Pancreas (tissue), 10 donors: Measurements from ENCODE around the gene NKD1. TPM values are rescaled to one million over a fixed set of nuclear protein-coding genes. Genes with fewer than 3 reads are reported as not detected.

ENCODE experiments used
- ATAC-seq, 4 donors: fragments of 200-7000 bp; cut with Tn5 transposase; one replicate each; pipeline versions ENCODE4 v1.8.0 to v1.9.1; 2020; ENCODE audit warnings: mild to moderate bottlenecking in 4 of 4, moderate library complexity in 4 of 4
- DNase-seq, 6 donors: peaks; one replicate each; pipeline ENCODE4 v3.0.0-alpha.2; 2020
- FAIRE-seq: peaks from 2 replicates; lab custom pipeline; 2012; peaks lifted over from hg19 to GRCh38; lab: Jason Lieb, UNC
- H3K27ac ChIP-seq, 4 donors: fragments of 200-600 bp; sonication (generic); 1 replicate in 3 of 4; 2 replicates in 1 of 4; pipeline versions ENCODE4 v1.5.0 to v1.8.0; 2020
- H3K27me3 ChIP-seq, 4 donors: fragments of 200-600 bp; one replicate each; pipeline ENCODE4 v1.8.0; 2021
- H3K36me3 ChIP-seq, 3 donors: fragments of 200-600 bp; sonication (generic) in 1 of 3; one replicate each; pipeline versions ENCODE4 v1.5.0 to v1.8.0; 2020 to 2021
- H3K4me1 ChIP-seq, 3 donors: fragments of 200-600 bp; one replicate each; pipeline ENCODE4 v1.8.0; 2021
- H3K4me3 ChIP-seq, 4 donors: fragments of 200-600 bp; sonication (generic) in 2 of 4; one replicate each; pipeline versions ENCODE4 v1.5.0 to v1.8.0; 2020 to 2021
- H3K9me3 ChIP-seq, 4 donors: fragments of 200-600 bp; one replicate each; pipeline ENCODE4 v1.8.0; 2021
- CTCF ChIP-seq, 4 donors: fragments of 200-600 bp; sonication (generic) in 3 of 4; IDR thresholded peaks; one replicate each; pipeline versions ENCODE4 v1.5.0 to v1.8.0; 2021; ENCODE audit warnings: antibody characterized with exemption in 4 of 4
- WGBS, 2 donors: extraction: QIAGEN DNeasy Blood & Tissue Kit; methylation state at CpG; one replicate each; pipeline ENCODE4 v1.1.7; 2013; 5-methylcytosine and 5-hydroxymethylcytosine counted together
- intact Hi-C, 3 donors: fragments of 100-400 bp; cut with DNase I; formaldehyde crosslinking; loops; one replicate each; pipeline versions ENCODE4 v1.11.1 to v1.14.2; 2022
- polyA plus RNA-seq, 2 donors: library from polyadenylated mRNA; stranded (reverse); fragments of 200-250 nt; gene quantifications; one replicate each; pipeline ENCODE4 v1.2.3, GENCODE V29; 2013
- total RNA-seq, 6 donors: library from RNA; stranded (reverse); fragmentation: NEBNext Ultra II Directional in 4 of 6; extraction: Animal tissue kit (Norgen Biotek cat#: 25700) in 4 of 6; gene quantifications; one replicate each; pipeline versions ENCODE4 v1.2.1 to v1.2.4, GENCODE V29; 2021 to 2023
- donor health status: healthy with polysubstance abuse.
- donor health status: DM: no; HTN: no; CAD: no; lungs with moderate emphysema.
- donor health status: DM: no; HTN: no; CAD: no.
- donor health status: control.
- donor health status: control.
- donor health status: Bipolar disorder and iron deficiency.
- donor health status: DM: yes; HTN: yes; CAD: no.
- donor health status: DM: no; HTN: no; CAD: no.
- donor health status: DM: no; HTN: no; CAD: no.
- donor health status: DM: yes; HTN: yes; CAD: no.

The NKD1 gene
- total and polyA plus RNA-seq, 8 donors, result 0.45 to 5.8 (median 4.4) TPM

- intact Hi-C loops, result no loop called here
- WGBS, 2 donors, result 92 to 96% methylated on average over 10 of the region's 10 CpGs
- Histone ChIP-seq H3K27me3 (no peaks in the 10 kb centered on the region), H3K27ac (no peak overlapping the region), H3K36me3 (no peaks in the 10 kb centered on the region), H3K4me3 (no peak overlapping the region), H3K4me1 (peaks cover 0 to 4% (median 0%) of the 10 kb centered on the region in 3 donors), H3K9me3 (no peaks in the 10 kb centered on the region)
- TF ChIP-seq CTCF (IDR thresholded peaks at IDR 0.05), result no peak
- peak in 1 of 6 donors; percentile 18 for DNase-seq
- no peak for FAIRE-seq
- no peak for ATAC-seq
Observed at GRCh38 chr16:50611995-50612848, 64.0 kb downstream of the NKD1 start.

DNA sequence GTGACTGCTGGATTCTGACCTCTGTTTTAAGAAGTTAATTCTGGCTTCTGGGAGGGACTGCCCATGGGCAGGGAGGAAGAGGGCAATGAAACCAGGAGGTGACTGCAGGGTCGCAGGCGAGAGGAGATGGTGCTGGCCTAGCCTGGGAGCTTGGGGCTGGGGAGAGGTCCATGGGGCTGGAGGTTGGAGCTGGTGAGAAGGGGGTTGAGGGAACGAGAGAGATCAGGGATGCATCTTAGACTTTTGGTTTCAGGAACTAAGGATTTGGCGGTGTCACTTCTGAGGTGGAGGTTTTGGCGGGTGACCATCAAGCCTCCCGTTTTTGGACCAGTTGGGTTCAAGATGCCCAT is 64.6 kb downstream of the NKD1 start:
- peak in 1 of 6 donors; percentile 19 for DNase-seq
- no peak for ATAC-seq
- TF ChIP-seq CTCF (IDR thresholded peaks at IDR 0.05), result no peak
- 92% methylated on average over 6 of the region's 6 CpGs for WGBS, 2 donors
- no peak for FAIRE-seq
- H3K4me1 ChIP-seq, result peaks cover 0 to 4% (median 0%) of the 10 kb centered on the region in 3 donors
- H3K9me3 ChIP-seq, result no peaks in the 10 kb centered on the region
- no peaks in the 10 kb centered on the region for H3K36me3 ChIP-seq
- H3K4me3 ChIP-seq, result no peak overlapping the region
- H3K27me3 ChIP-seq, result no peaks in the 10 kb centered on the region
- H3K27ac ChIP-seq, result no peak overlapping the region
- intact Hi-C loops, result no loop called here

- no peaks in the 10 kb centered on the region for H3K36me3 ChIP-seq
- peak in 1 of 6 donors; percentile 29 for DNase-seq
- peaks cover 0 to 4% (median 0%) of the 10 kb centered on the region in 3 donors for H3K4me1 ChIP-seq
- no peak for FAIRE-seq
- H3K4me3 ChIP-seq, result no peak overlapping the region
- no peaks in the 10 kb centered on the region for H3K9me3 ChIP-seq
- H3K27ac ChIP-seq, result no peak overlapping the region
- no peaks in the 10 kb centered on the region for H3K27me3 ChIP-seq
- no peak for TF ChIP-seq CTCF (IDR thresholded peaks at IDR 0.05)
- ATAC-seq, result peak in 1 of 4 donors; percentile 12
- intact Hi-C loops, result no loop called here
- 79 to 84% methylated on average over 20 of the region's 20 CpGs for WGBS, 2 donors
Observed at GRCh38 chr16:50613281-50613963, 65.2 kb downstream of the NKD1 start.

GRCh38 chr16:50613964-50614474 is 65.8 kb downstream of the NKD1 start:
- no peaks in the 10 kb centered on the region for H3K27me3 ChIP-seq
- intact Hi-C loops, result no loop called here
- no peak overlapping the region for H3K27ac ChIP-seq
- ATAC-seq, result no peak
- 86 to 92% methylated on average over 7 of the region's 7 CpGs for WGBS, 2 donors
- H3K9me3 ChIP-seq, result no peaks in the 10 kb centered on the region
- DNase-seq, result peak in 1 of 6 donors; percentile 16
- peaks cover 0 to 4% (median 0%) of the 10 kb centered on the region in 3 donors for H3K4me1 ChIP-seq
- TF ChIP-seq CTCF (IDR thresholded peaks at IDR 0.05), result no peak
- no peak overlapping the region for H3K4me3 ChIP-seq
- no peak for FAIRE-seq
- H3K36me3 ChIP-seq, result no peaks in the 10 kb centered on the region
